H1 (cell line): ENCODE results near the gene NRXN3. TPM values are rescaled to one million over a fixed set of nuclear protein-coding genes. Genes with fewer than 3 reads are reported as not detected.

Experiments used
- CTCF ChIA-PET: fragments of 300-600 bp; sonication (Branson Sonifier 250); formaldehyde crosslinking; loops from one replicate; lab custom pipeline; 2021; ENCODE audit not compliant: partially characterized antibody; lab: Charles Lee
- POLR2A ChIA-PET: fragments of 300-600 bp; sonication (Branson Sonifier 250); formaldehyde crosslinking; loops from one replicate; lab custom pipeline; 2021; ENCODE audit warnings: inconsistent platforms; ENCODE audit not compliant: partially characterized antibody; lab: Charles Lee
- DNase-seq, 2 experiments: peaks; one replicate each; pipeline versions ENCODE4 v3.0.0 to v3.0.0-alpha.2; 2010 to 2022; ENCODE audit warnings: low spot score in 2 of 2, low read depth in 1 of 2, mixed read lengths in 1 of 2
- FAIRE-seq: peaks from 2 replicates; lab custom pipeline; 2011; peaks lifted over from hg19 to GRCh38; lab: Jason Lieb, UNC
- H2AFZ ChIP-seq: 2 replicates; pipeline ENCODE4 v1.8.1; 2012; ENCODE audit warnings: low read length, inconsistent platforms
- H2AK5ac ChIP-seq: 2 replicates; pipeline ENCODE4 v1.6.1; 2013; ENCODE audit warnings: low read depth, low read length
- H2BK120ac ChIP-seq: replicated peaks from 2 replicates; pipeline ENCODE3; 2013; ENCODE audit warnings: low read depth, low read length, inconsistent platforms
- H2BK12ac ChIP-seq: 2 replicates; pipeline ENCODE4 v1.6.1; 2013; ENCODE audit warnings: low read depth, low read length
- H2BK15ac ChIP-seq: 2 replicates; pipeline ENCODE4 v1.6.1; 2013; ENCODE audit warnings: low read length
- H2BK20ac ChIP-seq: 2 replicates; pipeline ENCODE4 v1.6.1; 2013; ENCODE audit warnings: low read length
- H2BK5ac ChIP-seq: 2 replicates; pipeline ENCODE4 v1.6.1; 2013; ENCODE audit warnings: low read depth, low read length
- H3K14ac ChIP-seq: 2 replicates; pipeline ENCODE4 v1.6.1; 2013; ENCODE audit warnings: inconsistent platforms; ENCODE audit not compliant: insufficient read length
- H3K18ac ChIP-seq: 2 replicates; pipeline ENCODE4 v1.6.1; 2013; ENCODE audit warnings: low read length; ENCODE audit errors: extremely low read depth
- H3K23ac ChIP-seq: 2 replicates; pipeline ENCODE4 v1.6.1; 2013; ENCODE audit warnings: inconsistent platforms; ENCODE audit not compliant: insufficient read length
- H3K23me2 ChIP-seq: 2 replicates; pipeline ENCODE4 v1.6.1; 2013; ENCODE audit warnings: low read depth, low read length
- H3K27ac ChIP-seq: 2 replicates; pipeline ENCODE4 v1.6.1; 2011; ENCODE audit warnings: low read depth, low read length, inconsistent platforms
- H3K27me3 ChIP-seq, 4 experiments: replicated peaks in 1 of 4; 1 replicate in 1 of 4; 2 replicates in 3 of 4; pipeline versions ENCODE4 v1.6.1 to v1.8.1; 2011 to 2013; ENCODE audit warnings: low read length in 3 of 4, mild to moderate bottlenecking in 3 of 4, inconsistent platforms in 2 of 4, mixed read lengths in 2 of 4, moderate library complexity in 1 of 4; ENCODE audit not compliant: control insufficient read depth in 3 of 4, insufficient read depth in 3 of 4; ENCODE audit errors: extremely low read depth in 1 of 4
- H3K36me3 ChIP-seq, 4 experiments: 2 replicates each; pipeline versions ENCODE4 v1.6.1 to v1.8.1; 2011 to 2013; ENCODE audit warnings: mild to moderate bottlenecking in 4 of 4, low read length in 3 of 4, moderate library complexity in 2 of 4, control low read depth in 1 of 4, inconsistent platforms in 1 of 4; ENCODE audit not compliant: insufficient read depth in 4 of 4, control insufficient read depth in 2 of 4
- H3K4ac ChIP-seq: replicated peaks from 2 replicates; pipeline ENCODE3; 2013; ENCODE audit warnings: low read length, low read depth, mixed read lengths, inconsistent platforms; ENCODE audit not compliant: insufficient read length
- H3K4me1 ChIP-seq, 4 experiments: replicated peaks in 1 of 4; 1 replicate in 1 of 4; 2 replicates in 3 of 4; pipeline versions ENCODE4 v1.6.1 to v1.8.1; 2011 to 2013; ENCODE audit warnings: low read length in 3 of 4, inconsistent platforms in 2 of 4, mixed read lengths in 1 of 4; ENCODE audit not compliant: insufficient read depth in 4 of 4, control insufficient read depth in 3 of 4
- H3K4me2 ChIP-seq, 2 experiments: 2 replicates each; pipeline versions ENCODE4 v1.6.1 to v1.8.1; 2011 to 2013; ENCODE audit warnings: low read depth in 2 of 2, low read length in 2 of 2, control low read depth in 1 of 2, inconsistent platforms in 1 of 2, mild to moderate bottlenecking in 1 of 2; ENCODE audit not compliant: insufficient read depth in 1 of 2
- H3K4me3 ChIP-seq, 4 experiments: fragments of 200-600, 300-600 bp in 1 of 4; sonication (generic), shearing (Covaris generic), sonication (Bioruptor Twin) in 1 of 4; 2 replicates each; pipeline versions ENCODE4 v1.5.1 to v1.8.1; 2011 to 2016; ENCODE audit warnings: low read length in 4 of 4, low read depth in 3 of 4, control low read depth in 2 of 4, inconsistent platforms in 2 of 4, mild to moderate bottlenecking in 2 of 4, mixed read lengths in 1 of 4, moderate library complexity in 1 of 4; ENCODE audit not compliant: insufficient read depth in 2 of 4; ENCODE audit errors: extremely low read depth in 1 of 4
- H3K56ac ChIP-seq: replicated peaks from 2 replicates; pipeline ENCODE3; 2013; ENCODE audit warnings: low read depth, mild to moderate bottlenecking, mixed read lengths, low read length, inconsistent platforms; ENCODE audit not compliant: insufficient read length
- H3K79me1 ChIP-seq: 2 replicates; pipeline ENCODE4 v1.6.1; 2013; ENCODE audit warnings: low read depth, low read length, control low read depth
- H3K79me2 ChIP-seq, 2 experiments: 2 replicates each; pipeline versions ENCODE4 v1.6.1 to v1.8.1; 2012 to 2013; ENCODE audit warnings: low read length in 2 of 2, mild to moderate bottlenecking in 2 of 2, inconsistent platforms in 1 of 2; ENCODE audit not compliant: insufficient read depth in 2 of 2, control insufficient read depth in 1 of 2
- H3K9ac ChIP-seq, 4 experiments: replicated peaks in 1 of 4; 1 replicate in 1 of 4; 2 replicates in 3 of 4; pipeline versions ENCODE4 v1.6.1 to v1.8.1; 2011 to 2013; ENCODE audit warnings: low read depth in 3 of 4, low read length in 3 of 4, control low read depth in 2 of 4, mild to moderate bottlenecking in 2 of 4, moderate library complexity in 2 of 4, inconsistent platforms in 1 of 4; ENCODE audit errors: extremely low read depth in 1 of 4
- H3K9me3 ChIP-seq, 2 experiments: 2 replicates each; pipeline versions ENCODE4 v1.6.1 to v1.8.1; 2012 to 2013; ENCODE audit warnings: mild to moderate bottlenecking in 2 of 2, moderate library complexity in 2 of 2, control low read depth in 1 of 2, inconsistent platforms in 1 of 2, low read depth in 1 of 2, low read length in 1 of 2, mixed read lengths in 1 of 2; ENCODE audit not compliant: insufficient read depth in 2 of 2
- H4K20me1 ChIP-seq, 2 experiments: replicated peaks in 1 of 2; 2 replicates each; pipeline versions ENCODE3 to v1.8.1; 2011 to 2013; ENCODE audit warnings: inconsistent platforms in 2 of 2, low read length in 2 of 2, mild to moderate bottlenecking in 1 of 2; ENCODE audit not compliant: insufficient read depth in 2 of 2, control insufficient read depth in 1 of 2
- H4K5ac ChIP-seq: 2 replicates; pipeline ENCODE4 v1.6.1; 2013; ENCODE audit warnings: low read length, low read depth, mixed read lengths, inconsistent platforms; ENCODE audit not compliant: insufficient read length
- H4K8ac ChIP-seq: 2 replicates; pipeline ENCODE4 v1.8.0; 2013; ENCODE audit warnings: mild to moderate bottlenecking, moderate library complexity, low read length, inconsistent platforms; ENCODE audit not compliant: insufficient read depth; ENCODE audit errors: extremely low read depth
- H4K91ac ChIP-seq: replicated peaks from 2 replicates; pipeline ENCODE3; 2013; ENCODE audit warnings: low read length, mixed read lengths, inconsistent platforms; ENCODE audit not compliant: insufficient read length
- EGR1 ChIP-seq: IDR thresholded peaks from 2 replicates; pipeline ENCODE4 v1.6.1; 2011; ENCODE audit warnings: low read depth, low read length, borderline replicate concordance
- SIX5 ChIP-seq: IDR thresholded peaks from 2 replicates; pipeline ENCODE4 v1.6.1; 2011; ENCODE audit warnings: mild to moderate bottlenecking, low read depth, low read length
- SP2 ChIP-seq: IDR thresholded peaks from 2 replicates; pipeline ENCODE4 v1.6.1; 2012; ENCODE audit warnings: mild to moderate bottlenecking, low read length, inconsistent platforms
- SP4 ChIP-seq: IDR thresholded peaks from 2 replicates; pipeline ENCODE4 v1.6.1; 2012; ENCODE audit warnings: low read length, inconsistent platforms
- TBP ChIP-seq: IDR thresholded peaks from 2 replicates; pipeline ENCODE4 v1.6.1; 2011; ENCODE audit warnings: low read depth, low read length, improper control_type of control experiment
- USF2 ChIP-seq: IDR thresholded peaks from 2 replicates; pipeline ENCODE4 v1.6.1; 2011; ENCODE audit warnings: low read length, improper control_type of control experiment
- WGBS, 2 experiments: shearing (Covaris generic) in 1 of 2; methylation state at CpG; one replicate each; pipeline versions ENCODE4 v1.1.6 to v1.1.7; 2013 to 2015; ENCODE audit warnings: low lambda C conversion rate in 2 of 2, mixed read lengths in 2 of 2, inconsistent platforms in 1 of 2, low coverage in 1 of 2, missing lambda C conversion rate in 1 of 2; ENCODE audit not compliant: insufficient replicate concordance in 2 of 2, insufficient coverage in 1 of 2, insufficient read length in 1 of 2; ENCODE audit errors: extremely low coverage in 1 of 2, missing lambda C conversion rate in 1 of 2; 5-methylcytosine and 5-hydroxymethylcytosine counted together
- polyA plus RNA-seq, 7 experiments: library from polyadenylated mRNA; depleted of rRNA in 3 of 7; stranded (reverse) in 5 of 7; unstranded in 2 of 7; fragments of >200 nt in 5 of 7; fragments of 200-250 nt in 2 of 7; gene quantifications; 1 replicate in 5 of 7; 2 replicates in 1 of 7; 4 replicates in 1 of 7; pipeline versions ENCODE4 v1.2.1 to v1.2.3, GENCODE V29; 2011 to 2013; ENCODE audit warnings: missing spikeins in 2 of 7, mixed read lengths in 2 of 7
- total RNA-seq: library from RNA; stranded (reverse); fragmentation: NEBNext Ultra II Directional; extraction: Animal tissue kit (Norgen Biotek cat#: 25700); gene quantifications from 2 replicates; pipeline ENCODE4 v1.2.1, GENCODE V29; 2021

The NRXN3 gene
- total and polyA plus RNA-seq, 2 of the 8 experiments (the other 6 are each of a cell fraction or from before 2014, with no cell fraction given): 2.6 to 4.1 TPM

- no peak overlapping the region for H3K23ac ChIP-seq
- no peak overlapping the region for H3K4me2 ChIP-seq
- no peak overlapping the region for H2BK12ac ChIP-seq
- H3K27me3 ChIP-seq: no peaks in the 10 kb centered on the region
- H3K9ac ChIP-seq: no peak overlapping the region
- no peaks in the 10 kb centered on the region for H3K36me3 ChIP-seq
- H3K27ac ChIP-seq: no peak overlapping the region; the same call in 1 of the 2 replicates
- no peak overlapping the region for H2BK120ac ChIP-seq
- no peak overlapping the region for H4K5ac ChIP-seq
- 90% methylated on average over 15 of the region's 18 CpGs; no CpG with 5 or more reads in 1 of the 2 experiments for WGBS, 2 experiments
- H3K79me1 ChIP-seq: no peaks in the 10 kb centered on the region
- H3K9me3 ChIP-seq: no peaks in the 10 kb centered on the region
- no peak overlapping the region for H2BK20ac ChIP-seq
- H3K23me2 ChIP-seq: no peaks in the 10 kb centered on the region
- no peak overlapping the region for H2BK5ac ChIP-seq
- H2AFZ ChIP-seq: no peak overlapping the region
- H4K8ac ChIP-seq: no peak overlapping the region
- no peak overlapping the region for H3K18ac ChIP-seq
- H2BK15ac ChIP-seq: no peak overlapping the region
- FAIRE-seq (no peak), DNase-seq (no peak)
- POLR2A ChIA-PET: no interaction called here
- no peak overlapping the region for H3K56ac ChIP-seq
- H3K4me3 ChIP-seq: no peak overlapping the region
- H4K91ac ChIP-seq: no peak overlapping the region
- H2AK5ac ChIP-seq: no peak overlapping the region
- H3K4me1 ChIP-seq: no peaks in the 10 kb centered on the region
- H3K14ac ChIP-seq: no peak overlapping the region
- no peaks in the 10 kb centered on the region for H4K20me1 ChIP-seq
- no peaks in the 10 kb centered on the region for H3K79me2 ChIP-seq
- CTCF ChIA-PET: interaction anchor here (0.6 to 1.9 kb wide), 7 partner anchors 9 to 51 kb away, joined by 3 to 6 read pairs (median 4); no protein-coding TSS in a partner anchor
- H3K4ac ChIP-seq: no peak overlapping the region
- TF ChIP-seq SP4 (no peak), TBP (no peak), EGR1 (no peak), SIX5 (no peak), USF2 (no peak), SP2 (no peak)
Measured at GRCh38 chr14:78714711-78715110, 544.5 kb downstream of the NRXN3 start.
